Muscle of leg (tissue), 16 donors: ENCODE data around the gene TOR4A. TPM values are rescaled to one million over a fixed set of nuclear protein-coding genes. Genes with fewer than 3 reads are reported as not detected.

Source experiments
- DNase-seq: peaks from one replicate; pipeline ENCODE4 v3.0.0; 2013
- H3K27ac ChIP-seq: one replicate; pipeline ENCODE4 v1.5.1; 2013; ENCODE audit warnings: mild to moderate bottlenecking, low read length, control low read depth
- H3K27me3 ChIP-seq: one replicate; pipeline ENCODE4 v1.6.1; 2013; ENCODE audit warnings: low read length; ENCODE audit not compliant: control insufficient read depth, insufficient read depth
- H3K36me3 ChIP-seq: one replicate; pipeline ENCODE4 v1.6.1; 2013; ENCODE audit warnings: low read length; ENCODE audit not compliant: control insufficient read depth, insufficient read depth
- H3K4me1 ChIP-seq: one replicate; pipeline ENCODE4 v1.6.1; 2013; ENCODE audit warnings: low read length; ENCODE audit not compliant: control insufficient read depth, insufficient read depth
- H3K4me3 ChIP-seq: one replicate; pipeline ENCODE4 v1.5.1; 2013; ENCODE audit warnings: low read length, control low read depth
- H3K9me3 ChIP-seq: replicated peaks from 2 replicates; pipeline ENCODE4 v1.6.1; 2013; ENCODE audit warnings: low read depth, low read length; ENCODE audit not compliant: control insufficient read depth
- WGBS: methylation state at CpG from one replicate; pipeline ENCODE4 v1.1.5; 2013; ENCODE audit warnings: missing lambda C conversion rate; ENCODE audit not compliant: insufficient coverage; 5-methylcytosine and 5-hydroxymethylcytosine counted together
- long read RNA-seq, 11 donors: transcript quantifications; one replicate each; lab custom pipeline, GENCODE V29; 2026
- polyA plus RNA-seq, 8 donors: library from polyadenylated mRNA; unstranded; fragments of 120-200 nt; gene quantifications; one replicate each; pipeline versions ENCODE4 v1.2.1 to v1.2.3, GENCODE V29; 2013; ENCODE audit warnings: inconsistent platforms in 1 of 8, low replicate concordance in 1 of 8; ENCODE audit not compliant: insufficient read length in 8 of 8, insufficient read depth in 1 of 8
- total RNA-seq: library from RNA; stranded (reverse); fragments of 120-200 nt; gene quantifications from one replicate; pipeline ENCODE4 v1.2.4, GENCODE V29; 2013

Gene TOR4A
- total RNA-seq (4.4 TPM), polyA plus RNA-seq (1 to 10 TPM; 3.6 to 9.3 (median 8.3) TPM)
- long read RNA-seq, donor 1, full-length matches to known transcripts, result 3 of 3 reads
- long read RNA-seq, donor 1, partial matches to known transcripts, result 0 of 3 reads
- long read RNA-seq, donor 1, other reads (novel, unspliced or antisense), result 0 of 3 reads
- long read RNA-seq, donor 2, result 0 reads
- long read RNA-seq, donor 3, full-length matches to known transcripts, result 1 of 1 reads
- long read RNA-seq, donor 3, partial matches to known transcripts, result 0 of 1 reads
- long read RNA-seq, donor 3, other reads (novel, unspliced or antisense), result 0 of 1 reads
- long read RNA-seq, donor 4, full-length matches to known transcripts, result 1 of 10 reads
- long read RNA-seq, donor 4, partial matches to known transcripts, result 9 of 10 reads
- long read RNA-seq, donor 4, other reads (novel, unspliced or antisense), result 0 of 10 reads
- long read RNA-seq, donor 5, full-length matches to known transcripts, result 4 of 4 reads
- long read RNA-seq, donor 5, partial matches to known transcripts, result 0 of 4 reads
- long read RNA-seq, donor 5, other reads (novel, unspliced or antisense), result 0 of 4 reads
- long read RNA-seq, donor 6, full-length matches to known transcripts, result 2 of 9 reads
- long read RNA-seq, donor 6, partial matches to known transcripts, result 7 of 9 reads
- long read RNA-seq, donor 6, other reads (novel, unspliced or antisense), result 0 of 9 reads
- long read RNA-seq, donor 7, result 0 reads
- long read RNA-seq, donor 8, full-length matches to known transcripts, result 1 of 1 reads
- long read RNA-seq, donor 8, partial matches to known transcripts, result 0 of 1 reads
- long read RNA-seq, donor 8, other reads (novel, unspliced or antisense), result 0 of 1 reads
- long read RNA-seq, donor 9, full-length matches to known transcripts, result 1 of 1 reads
- long read RNA-seq, donor 9, partial matches to known transcripts, result 0 of 1 reads
- long read RNA-seq, donor 9, other reads (novel, unspliced or antisense), result 0 of 1 reads
- long read RNA-seq, donor 10, result 0 reads
- long read RNA-seq, donor 11, full-length matches to known transcripts, result 3 of 3 reads
- long read RNA-seq, donor 11, partial matches to known transcripts, result 0 of 3 reads
- long read RNA-seq, donor 11, other reads (novel, unspliced or antisense), result 0 of 3 reads

- peaks cover 11% of the 10 kb centered on the region for H3K36me3 ChIP-seq
- peak within 1 kb of the TSS; percentile 94 for H3K27ac ChIP-seq
- peaks cover 58% of the 10 kb centered on the region for H3K4me1 ChIP-seq
- H3K9me3 ChIP-seq, result no peaks in the 10 kb centered on the region
- 4% methylated on average over 17 of the region's 25 CpGs for WGBS
- H3K4me3 ChIP-seq, result peak within 1 kb of the TSS; percentile 33
- peaks cover 48% of the 10 kb centered on the region for H3K27me3 ChIP-seq
- peak; percentile 86 for DNase-seq
These were observed at the start of gene TOR4A for GRCh38 chr9:137277329-137278041. TOR4A (plus strand) TSS chr9:137277726; CDS start chr9:137278690, 964 bp downstream.

GRCh38 chr9:137227853-137228505, 49.5 kb upstream of the TOR4A start:
- H3K27ac ChIP-seq, result no peak overlapping the region
- no peak overlapping the region for H3K4me3 ChIP-seq
- DNase-seq, result no peak
- WGBS, result 45% methylated on average over 14 of the region's 18 CpGs
- H3K9me3 ChIP-seq, result no peaks in the 10 kb centered on the region
- H3K4me1 ChIP-seq, result peaks cover 31% of the 10 kb centered on the region
- H3K27me3 ChIP-seq, result peaks cover 23% of the 10 kb centered on the region
- no peaks in the 10 kb centered on the region for H3K36me3 ChIP-seq

GRCh38 chr9:137228506-137228967, 49.0 kb upstream of the TOR4A start:
- Histone ChIP-seq H3K27me3 (peaks cover 26% of the 10 kb centered on the region), H3K4me3 (no peak overlapping the region), H3K27ac (no peak overlapping the region), H3K4me1 (peaks cover 29% of the 10 kb centered on the region), H3K9me3 (no peaks in the 10 kb centered on the region), H3K36me3 (no peaks in the 10 kb centered on the region)
- WGBS, result 70% methylated on average over 29 of the region's 29 CpGs
- DNase-seq, result no peak

- Histone ChIP-seq H3K4me3 (no peak overlapping the region), H3K4me1 (peaks cover 26% of the 10 kb centered on the region), H3K27ac (no peak overlapping the region), H3K27me3 (peaks cover 28% of the 10 kb centered on the region), H3K36me3 (no peaks in the 10 kb centered on the region), H3K9me3 (no peaks in the 10 kb centered on the region)
- no peak for DNase-seq
- 64% methylated on average over 22 of the region's 27 CpGs for WGBS
These were observed 48.3 kb upstream of the TOR4A start for GRCh38 chr9:137228968-137229896.

DNA sequence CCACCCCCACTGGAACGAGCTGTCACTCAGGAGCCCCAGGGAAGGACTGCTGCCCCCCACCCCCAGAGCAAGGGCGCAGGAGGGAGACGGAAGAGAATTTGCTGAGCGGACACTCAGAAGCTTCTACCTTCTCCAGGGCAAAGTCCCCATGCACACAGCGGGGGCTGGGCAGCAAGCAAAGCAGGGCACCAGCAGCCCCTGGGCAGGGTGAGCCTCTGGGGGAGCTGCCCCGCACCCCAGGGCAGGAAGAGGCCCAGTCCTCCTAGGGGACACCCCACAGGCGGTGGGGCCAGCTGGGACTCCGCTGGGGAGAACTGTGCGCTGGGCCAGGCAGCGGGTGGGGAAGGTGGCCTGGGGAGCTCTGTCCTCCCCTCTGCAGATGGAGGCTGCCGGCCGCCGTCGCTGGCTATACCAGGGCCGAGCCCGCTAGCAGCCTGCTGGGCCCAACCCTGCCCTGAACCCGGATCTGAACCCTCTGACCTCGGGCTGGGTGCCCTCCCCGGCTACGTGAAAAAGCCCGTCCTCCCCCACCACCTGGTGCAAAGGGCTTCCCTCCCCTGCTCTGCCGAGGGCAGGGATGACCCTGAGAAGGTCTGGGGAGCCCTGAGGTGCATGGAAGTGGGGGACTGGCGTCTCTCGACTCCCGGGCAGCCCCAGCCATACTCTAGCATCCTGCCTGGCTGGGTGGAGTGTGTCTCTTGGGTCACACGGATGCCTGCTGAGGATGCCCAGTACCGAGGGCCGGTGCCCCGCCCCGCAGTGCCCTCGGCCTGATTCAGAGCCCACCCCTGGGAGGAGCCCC, 47.4 kb upstream of the TOR4A start:
- no peak for DNase-seq
- Histone ChIP-seq H3K4me1 (peaks cover 28% of the 10 kb centered on the region), H3K27ac (no peak overlapping the region), H3K9me3 (no peaks in the 10 kb centered on the region), H3K36me3 (no peaks in the 10 kb centered on the region), H3K27me3 (peaks cover 33% of the 10 kb centered on the region), H3K4me3 (no peak overlapping the region)
- 61% methylated on average over 19 of the region's 31 CpGs for WGBS

DNA sequence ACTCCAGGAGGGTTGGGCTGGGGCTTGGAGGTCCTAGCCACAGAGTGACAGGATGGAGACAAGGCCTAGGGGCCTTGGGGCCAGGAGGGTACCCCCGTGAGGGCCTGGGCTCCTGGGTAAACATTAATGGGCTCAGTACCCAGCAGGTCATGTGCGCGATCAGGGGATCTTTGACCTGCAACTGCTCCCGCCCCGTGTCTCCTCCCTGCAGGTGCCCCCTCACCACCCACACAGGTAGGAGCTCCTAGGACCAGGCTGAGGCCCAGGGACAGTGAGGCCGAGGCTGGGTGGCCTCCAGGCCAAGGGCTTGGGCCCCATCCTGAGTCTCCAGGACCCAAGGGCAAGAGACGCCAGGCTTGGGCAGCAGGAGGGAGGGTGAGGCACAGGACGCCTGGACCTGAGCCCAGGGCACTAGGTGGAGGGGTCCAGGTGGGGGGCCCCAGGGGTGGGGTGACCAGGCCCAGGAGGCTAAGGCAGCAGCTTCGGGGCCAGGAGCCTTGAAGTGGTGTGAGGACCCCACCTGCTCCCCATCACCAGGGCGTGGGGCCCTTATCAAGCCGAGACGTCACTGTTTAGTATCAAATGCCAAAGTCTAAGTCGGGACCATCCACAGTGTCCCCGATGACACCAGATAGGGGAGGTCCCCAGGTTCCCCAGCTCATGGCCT, 46.7 kb upstream of the TOR4A start, which contains the start of gene SLC34A3:
Gene SLC34A3 (plus strand): TSS at position 197 of the 667 bp plus-strand sequence. CDS start 802 bp downstream, outside the sequence.
- H3K4me3 ChIP-seq, result no peak within 1 kb of the TSS
- peaks cover 32% of the 10 kb centered on the region for H3K4me1 ChIP-seq
- 79% methylated on average over 12 of the region's 14 CpGs for WGBS
- H3K27me3 ChIP-seq, result peaks cover 35% of the 10 kb centered on the region
- H3K27ac ChIP-seq, result no peak within 1 kb of the TSS
- DNase-seq, result no peak
- no peaks in the 10 kb centered on the region for H3K36me3 ChIP-seq
- H3K9me3 ChIP-seq, result no peaks in the 10 kb centered on the region

GRCh38 chr9:137231372-137232039, 46.0 kb upstream of the TOR4A start:
- DNase-seq, result no peak
- H3K4me3 ChIP-seq, result no peak overlapping the region
- H3K27me3 ChIP-seq, result peaks cover 35% of the 10 kb centered on the region
- 77% methylated on average over 17 of the region's 23 CpGs for WGBS
- H3K27ac ChIP-seq, result no peak overlapping the region
- H3K36me3 ChIP-seq, result no peaks in the 10 kb centered on the region
- no peaks in the 10 kb centered on the region for H3K9me3 ChIP-seq
- peaks cover 39% of the 10 kb centered on the region for H3K4me1 ChIP-seq
